NCI-H460 (cell line): ENCODE measurements around the gene MFSD6L. TPM values are rescaled to one million over a fixed set of nuclear protein-coding genes. Genes with fewer than 3 reads are reported as not detected.

Experiments
- DNase-seq: peaks from one replicate; pipeline ENCODE4 v3.0.0-alpha.2; 2016; ENCODE audit warnings: low read depth; ENCODE audit errors: extremely low read depth
- total RNA-seq: library from RNA; depleted of rRNA; stranded (reverse); fragments of >200 nt; shearing (Covaris generic); gene quantifications from 2 replicates; pipeline ENCODE4 v1.2.3, GENCODE V29; 2014; rRNA removed

The MFSD6L gene
- total RNA-seq, 1 experiment from 2014 or later: not detected

DNA sequence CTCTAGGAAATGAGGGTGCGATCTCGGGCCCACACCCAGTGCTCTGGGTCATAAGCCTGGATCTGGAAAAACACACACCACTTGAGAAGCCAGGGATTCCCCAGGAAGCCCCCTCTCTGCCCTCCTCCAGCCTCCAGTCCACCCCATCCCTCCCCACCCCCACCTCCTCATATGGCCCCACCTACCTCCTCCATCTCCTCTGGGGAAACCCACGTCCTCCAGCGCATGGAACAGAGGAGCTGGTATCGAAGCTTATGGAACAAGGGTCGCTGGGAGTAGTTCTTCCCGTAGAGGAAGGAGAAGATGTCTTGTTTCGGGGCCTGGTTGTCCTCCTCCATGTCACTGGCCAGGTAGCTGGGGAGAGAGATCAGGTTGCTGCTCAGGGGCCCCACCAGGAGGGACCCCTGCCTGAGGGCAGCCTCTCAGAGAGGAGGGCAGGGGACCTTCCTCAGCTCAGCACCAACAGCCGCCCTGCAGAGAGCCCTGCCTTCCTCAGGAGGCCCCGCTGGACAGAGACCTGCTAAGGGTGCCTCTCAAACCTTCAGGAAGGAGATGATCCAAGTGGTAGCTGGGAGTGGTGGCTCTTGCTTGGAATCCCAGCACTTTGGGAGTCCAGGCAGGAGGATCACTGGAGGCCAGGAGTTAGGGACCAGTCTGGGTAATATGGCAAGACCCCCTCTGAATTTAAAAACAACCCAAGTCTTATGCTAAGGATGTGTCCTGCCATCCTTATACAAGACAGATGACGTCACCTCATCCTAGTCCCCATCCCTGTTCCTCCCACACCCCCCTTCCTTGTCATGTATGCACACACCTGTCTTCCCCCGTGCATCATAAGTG is 45.8 kb downstream of the MFSD6L start:
- no peak for DNase-seq

DNA sequence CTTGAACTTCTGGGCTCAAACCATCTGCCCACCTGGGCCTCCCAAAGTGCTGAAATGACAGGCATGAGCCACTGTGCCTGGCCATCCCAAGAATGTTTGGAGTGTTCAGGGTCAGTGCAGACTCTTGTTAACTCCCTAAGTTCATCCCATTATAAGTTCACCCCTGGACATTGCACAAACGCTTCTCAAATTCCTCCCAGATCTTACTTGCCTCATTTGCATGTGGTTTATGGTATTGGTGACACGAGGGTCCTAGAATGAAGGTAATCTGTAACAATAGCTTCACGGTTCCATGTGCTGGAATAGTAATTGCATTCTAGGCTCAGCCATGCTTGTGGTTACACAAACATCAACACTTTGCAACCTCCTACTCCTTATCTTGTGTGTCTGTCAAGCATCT is 49.5 kb downstream of the MFSD6L start:
- no peak for DNase-seq

DNA sequence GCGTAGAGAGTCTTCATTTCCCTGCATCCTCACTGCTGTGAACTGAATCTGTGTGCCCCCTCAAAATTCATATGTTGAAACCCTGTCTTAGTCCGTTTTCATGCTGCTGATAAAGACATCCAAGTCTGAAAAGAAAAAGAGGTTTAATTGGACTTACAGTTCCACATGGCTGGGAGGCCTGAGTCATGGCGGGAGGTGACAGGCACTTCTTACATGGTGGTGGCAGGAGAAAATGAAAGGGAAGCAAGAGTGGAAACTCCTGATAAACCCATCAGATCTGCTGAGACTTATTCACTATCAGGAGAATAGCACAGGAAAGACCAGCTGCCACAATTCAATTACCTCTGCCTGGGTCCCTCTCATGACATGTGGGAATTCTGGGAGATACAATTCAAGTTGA is 51.4 kb downstream of the MFSD6L start:
- DNase-seq: no peak

Other genes with a start within 250 kb of the MFSD6L start
- gene MYH10, start 168.6 kb downstream of the MFSD6L start, total RNA-seq: 8.0 and 8.1 TPM in 2 replicates
- not detected in 2 replicates for gene CCDC42, start 54.5 kb downstream of the MFSD6L start, total RNA-seq
- not detected in 2 replicates for gene SPDYE4, start 40.8 kb downstream of the MFSD6L start, total RNA-seq
- gene PIK3R6, start 68.3 kb upstream of the MFSD6L start, total RNA-seq: not detected in 2 replicates
- gene PIK3R5, start 166.3 kb upstream of the MFSD6L start, total RNA-seq: 0.35 TPM in 2 replicates
- gene NTN1, start 222.1 kb upstream of the MFSD6L start, total RNA-seq: 0.69 and 0.87 TPM in 2 replicates